NCI-H748 (cell line): Measurements from ENCODE around the gene DIPK1C.
"Not testable (repeated sequence)": the region's sequence is repeated elsewhere in the genome, so short reads cannot be mapped to it uniquely, and the experiment has no call there.

Source experiments
- DNase-seq: peaks from one replicate; lab custom pipeline; 2025; ENCODE audit not compliant: unreplicated experiment; lab: John Stamatoyannopoulos, UW

Gene DIPK1C

GRCh38 chr18:74457043-74457724 lies at the start of gene DIPK1C:
DIPK1C (minus strand) TSS chr18:74457308; CDS start chr18:74457259, 49 bp downstream.
- peak; percentile 44 for DNase-seq

- DNase-seq: no peak
Measured at GRCh38 chr18:74506448-74507084, 49.5 kb upstream of the DIPK1C start.

DNA sequence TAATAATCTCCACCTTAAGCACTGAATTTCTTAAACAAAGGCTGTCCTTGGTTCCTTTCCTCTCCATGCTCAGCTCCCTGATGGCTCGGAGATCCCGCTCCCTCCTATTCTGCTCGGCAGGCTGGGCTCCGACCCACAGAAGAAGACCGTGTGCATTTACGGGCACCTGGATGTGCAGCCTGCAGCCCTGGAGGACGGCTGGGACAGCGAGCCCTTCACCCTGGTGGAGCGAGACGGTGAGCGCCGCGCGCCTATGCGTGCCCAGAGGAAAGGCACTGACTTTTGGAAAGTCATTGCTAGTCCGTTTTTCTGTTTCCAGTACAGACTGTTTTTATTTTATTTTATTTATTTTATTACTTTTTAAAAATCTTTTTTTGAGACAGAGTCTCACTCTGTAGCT lies 48.7 kb upstream of the DIPK1C start:
- DNase-seq: no peak

- no peak for DNase-seq
Measured at GRCh38 chr18:74503137-74503536, 46.0 kb upstream of the DIPK1C start.

- DNase-seq: no peak
Measured at GRCh38 chr18:74501386-74501785, 44.3 kb upstream of the DIPK1C start.

DNA sequence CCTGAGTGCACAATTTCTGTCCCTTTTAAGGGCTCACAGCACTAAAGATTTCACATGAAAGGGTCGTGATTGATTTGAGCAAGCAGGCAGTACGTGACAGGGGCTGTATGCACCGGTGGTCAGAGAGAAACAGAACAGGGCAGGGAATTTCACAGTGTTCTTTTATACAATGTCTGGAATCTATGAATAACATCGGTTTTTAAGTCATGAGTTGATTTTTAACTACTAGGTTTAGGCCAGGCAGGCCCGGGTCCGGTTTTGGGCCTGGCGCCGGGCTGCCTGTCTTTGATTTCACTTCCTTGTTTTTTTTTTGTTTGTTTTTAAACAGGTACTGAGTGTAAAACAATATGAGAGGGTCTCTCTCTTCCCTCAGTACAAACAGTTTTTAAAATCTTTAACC lies 43.7 kb upstream of the DIPK1C start:
- not testable (repeated sequence) for DNase-seq

DNA sequence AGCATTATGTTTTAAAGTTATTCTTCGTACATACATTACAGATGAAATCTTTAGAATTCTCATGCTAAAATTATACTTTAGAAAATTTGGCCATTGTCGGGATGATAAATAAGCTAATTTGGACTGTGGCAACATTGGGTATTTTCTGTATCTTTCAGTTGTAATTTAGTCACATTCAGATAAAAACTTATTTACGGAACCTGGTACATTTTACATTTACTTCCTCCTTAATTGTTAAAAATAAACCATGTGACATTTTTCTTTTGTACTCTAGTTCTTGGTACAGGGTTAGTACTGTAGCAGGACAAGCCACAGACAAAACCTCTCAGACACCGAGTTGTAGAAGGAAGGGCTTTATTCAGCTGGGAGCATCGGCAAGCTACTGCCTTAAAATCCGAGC lies 43.3 kb upstream of the DIPK1C start:
- no peak for DNase-seq

GRCh38 chr18:74499633-74500032 lies 42.5 kb upstream of the DIPK1C start:
- DNase-seq: no peak

- no peak for DNase-seq
Measured at GRCh38 chr18:74498712-74499627, 41.9 kb upstream of the DIPK1C start.

GRCh38 chr18:74497778-74498177 lies 40.7 kb upstream of the DIPK1C start:
- DNase-seq: no peak

- DNase-seq: no peak
Measured at GRCh38 chr18:74497324-74497676, 40.2 kb upstream of the DIPK1C start.

- peak; percentile 67 for DNase-seq
Measured at GRCh38 chr18:74496508-74497323, 39.6 kb upstream of the DIPK1C start.

DNA sequence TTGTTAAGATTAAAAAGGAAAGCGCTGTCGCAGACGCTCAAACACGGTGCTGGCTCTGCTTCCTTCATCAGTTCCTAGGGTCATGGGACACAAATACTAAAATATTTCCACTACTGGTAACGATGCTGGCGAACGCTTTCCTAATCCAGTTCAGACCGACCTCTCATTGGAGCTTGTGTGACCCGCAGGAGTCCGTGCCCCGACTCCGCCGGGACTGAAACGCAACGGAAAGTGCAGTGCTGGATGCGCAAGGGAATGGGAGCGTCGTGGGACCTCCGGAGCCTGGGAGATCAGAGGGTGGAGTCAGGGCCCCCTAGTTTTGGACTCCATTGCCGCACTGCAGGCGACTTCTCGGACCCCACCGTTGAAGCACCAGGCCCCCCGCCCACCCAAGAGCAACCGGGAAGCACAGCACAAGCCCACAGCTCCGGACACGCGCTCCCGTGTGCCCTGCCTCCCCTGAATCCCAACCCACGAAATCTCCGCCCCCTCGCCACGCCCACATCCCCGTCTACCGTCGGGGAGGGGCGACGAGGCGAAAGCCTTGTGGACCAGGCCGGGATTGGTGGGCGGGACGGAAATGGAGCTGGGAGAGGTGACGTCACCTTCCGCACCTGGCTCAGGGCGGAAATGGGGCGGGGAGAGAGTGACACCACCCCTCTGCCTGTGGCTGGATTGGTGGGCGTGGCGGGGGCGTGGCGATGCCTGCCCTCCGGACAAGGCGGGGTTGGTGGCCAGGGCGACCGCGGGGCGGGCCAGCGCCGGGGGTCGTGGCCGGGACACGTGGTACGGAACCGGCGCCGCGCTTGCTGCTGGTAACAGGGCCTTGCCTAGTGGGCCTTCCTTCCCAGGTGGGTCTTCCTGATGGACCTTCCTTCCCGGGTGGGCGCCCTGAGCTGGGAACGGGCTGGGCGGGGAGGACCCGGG lies 38.7 kb upstream of the DIPK1C start, which contains the start of gene CNDP2:
TSS of gene CNDP2 (plus strand) at position 783 of the 927 bp plus-strand sequence. CDS start 3,611 bp downstream, outside the sequence.
- peak; percentile 99 for DNase-seq

DNA sequence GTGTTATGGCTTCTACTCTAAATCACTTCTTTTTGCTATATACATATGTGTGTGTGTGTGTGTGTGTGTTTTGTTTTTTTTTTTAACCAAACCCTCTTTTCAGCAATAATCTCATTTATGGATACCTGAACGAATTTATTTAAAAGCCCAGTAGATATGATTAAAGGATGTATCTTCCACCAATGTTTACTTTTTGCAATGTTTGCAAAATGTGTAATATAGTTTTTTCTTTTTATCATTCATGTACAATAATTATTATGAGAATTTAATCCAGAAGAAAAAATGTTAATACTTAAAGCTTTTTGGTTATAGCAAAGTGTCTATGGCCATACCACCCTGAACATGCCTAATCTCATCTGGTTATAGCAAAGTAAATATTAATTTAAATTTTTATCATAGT lies 37.4 kb upstream of the DIPK1C start:
- no peak for DNase-seq

- peak; percentile 85 for DNase-seq
Measured at GRCh38 chr18:74493689-74494088, 36.6 kb upstream of the DIPK1C start.

GRCh38 chr18:74492259-74492658 lies 35.2 kb upstream of the DIPK1C start:
- no peak for DNase-seq

DNA sequence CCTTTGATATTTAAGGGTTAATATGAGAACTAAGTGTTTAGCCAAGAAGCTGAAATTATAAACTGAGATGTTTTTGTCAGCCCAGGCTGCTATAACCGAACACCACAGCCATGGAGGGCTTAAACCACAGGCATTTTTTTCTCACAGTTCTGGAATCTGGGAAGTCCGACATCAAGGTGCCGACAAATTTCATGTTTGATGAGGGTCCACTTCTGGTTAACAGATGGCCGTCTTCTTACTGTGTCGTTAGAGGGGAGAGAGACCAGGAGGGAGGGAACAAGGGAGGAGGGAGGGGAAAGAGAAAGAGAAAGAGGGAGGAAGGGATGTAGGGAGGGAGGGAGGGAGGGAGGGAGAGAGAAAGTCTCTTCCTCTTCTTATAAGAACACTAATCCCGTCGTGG lies 32.6 kb upstream of the DIPK1C start:
- no peak for DNase-seq

DNA sequence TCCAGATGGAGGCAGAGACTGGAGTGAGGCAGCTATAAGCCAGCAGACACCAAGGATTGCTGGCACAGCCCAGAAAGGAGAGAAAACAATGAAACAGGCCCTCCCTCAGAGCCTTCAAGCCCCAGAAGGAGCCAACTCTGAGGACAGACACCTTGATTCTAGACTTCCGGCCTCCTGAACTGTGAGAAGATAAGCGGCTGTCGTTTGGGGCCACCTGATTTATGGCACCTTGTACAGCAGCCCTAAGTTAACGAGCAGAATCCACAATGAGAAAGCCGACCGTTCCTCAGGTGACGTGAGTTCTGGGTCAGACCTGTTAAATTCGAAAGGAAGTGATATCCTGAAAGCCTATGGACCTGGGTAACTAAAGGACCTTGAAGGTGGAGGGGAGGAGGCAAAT lies 31.8 kb upstream of the DIPK1C start:
- DNase-seq: no peak

DNA sequence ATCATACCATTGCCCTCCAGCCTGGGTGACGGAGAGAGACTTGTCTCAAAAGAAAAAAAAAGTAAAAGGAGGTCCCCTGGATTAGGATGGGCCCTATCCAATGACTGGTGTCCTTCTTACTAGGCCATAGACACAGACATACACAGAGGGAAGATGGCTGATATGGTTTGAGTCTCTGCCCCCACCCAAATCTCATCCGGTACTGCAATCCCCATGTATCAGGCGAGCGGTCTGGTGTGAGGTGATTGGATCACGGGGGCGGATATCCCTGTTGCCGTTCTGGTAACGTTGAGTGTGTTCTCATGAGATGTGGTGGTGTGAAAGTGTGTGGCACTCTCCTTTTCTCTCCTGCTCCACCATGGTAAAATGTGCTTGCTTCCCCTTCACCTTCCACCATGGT lies 31.2 kb upstream of the DIPK1C start:
- no peak for DNase-seq
